Keratinocyte (primary cell): ENCODE data around the gene SSH2.

Experiments
- CTCF ChIP-seq, 3 experiments: IDR thresholded peaks in 1 of 3; conservative IDR thresholded peaks in 1 of 3; optimal IDR thresholded peaks in 1 of 3; 2 replicates in 2 of 3; 3 replicates in 1 of 3; pipeline versions ENCODE3 to v1.5.1; 2011; ENCODE audit warnings: low read length in 3 of 3, mild to moderate bottlenecking in 3 of 3, moderate library complexity in 2 of 3, control low read depth in 1 of 3, inconsistent platforms in 1 of 3; ENCODE audit not compliant: insufficient read depth in 2 of 3; ENCODE audit errors: extremely low read depth in 1 of 3
- EZH2 ChIP-seq: IDR thresholded peaks from one replicate; pipeline ENCODE4 v1.6.1; 2012; ENCODE audit warnings: inconsistent platforms, mild to moderate bottlenecking, low read length, moderate library complexity

DNA sequence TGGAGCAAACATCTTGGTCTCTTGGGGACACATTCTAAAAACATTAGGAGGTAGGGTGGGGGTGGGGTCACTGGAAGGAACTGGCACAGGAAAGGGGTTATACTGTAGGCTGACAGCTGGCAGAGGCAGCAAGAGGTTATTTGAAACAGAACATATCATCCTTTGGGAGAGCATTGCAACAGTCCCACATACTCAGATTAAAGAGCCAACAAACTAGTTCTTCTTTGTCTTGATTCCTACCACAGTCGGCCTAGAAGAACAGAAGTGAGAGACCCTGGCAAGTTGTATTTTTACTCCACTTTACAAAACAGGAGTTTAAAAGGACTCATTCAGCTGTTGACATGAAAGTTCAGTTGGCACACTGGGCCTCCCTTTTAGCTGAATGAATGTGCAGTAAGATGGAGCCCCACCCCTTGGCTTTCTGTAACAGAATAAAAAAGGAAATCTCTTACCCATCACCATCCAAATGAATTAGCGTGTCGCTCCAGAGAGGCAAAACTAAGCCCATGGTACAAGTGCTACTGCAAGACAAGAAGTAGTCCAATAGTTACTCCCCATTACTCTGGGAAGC is 252.7 kb downstream of the SSH2 start:
- TF ChIP-seq CTCF (optimal IDR thresholded peaks at IDR 0.05 in 1 of 3, IDR thresholded peaks at IDR 0.05 in 1 of 3, conservative IDR thresholded peaks at IDR 0.05 in 1 of 3; ENCODE audit: extremely low read depth in 1 of 3, insufficient read depth in 2 of 3, low read length in 3 of 3): no peak
- TF ChIP-seq EZH2: no peak
